Type B pancreatic cell (in vitro differentiated cells): ENCODE measurements around the gene AURKAIP1. TPM values are rescaled to one million over a fixed set of nuclear protein-coding genes. Genes with fewer than 3 reads are reported as not detected.

Experiments
- DNase-seq: peaks from one replicate; pipeline ENCODE4 v3.0.0; 2021; ENCODE audit warnings: mixed read lengths; ENCODE audit not compliant: unreplicated experiment; ENCODE audit errors: extremely low spot score
- H3K27ac Mint-ChIP-seq: 2 replicates; pipeline ENCODE4 v1.8.0; 2021; ENCODE audit warnings: mild to moderate bottlenecking, mixed read lengths
- H3K27me3 Mint-ChIP-seq: 2 replicates; pipeline ENCODE4 v1.8.0; 2021; ENCODE audit warnings: mixed read lengths
- H3K36me3 Mint-ChIP-seq: 2 replicates; pipeline ENCODE4 v1.8.0; 2021; ENCODE audit warnings: mixed read lengths
- H3K4me1 Mint-ChIP-seq: one replicate; pipeline ENCODE4 v1.8.0; 2021; ENCODE audit warnings: mixed read lengths; ENCODE audit not compliant: unreplicated experiment
- H3K4me3 Mint-ChIP-seq: 2 replicates; pipeline ENCODE4 v1.8.0; 2021; ENCODE audit warnings: mild to moderate bottlenecking, mixed read lengths
- H3K9me3 Mint-ChIP-seq: 2 replicates; pipeline ENCODE4 v1.8.0; 2021; ENCODE audit warnings: mixed read lengths
- CTCF ChIP-seq: fragments of 200-600 bp; sonication (generic); conservative IDR thresholded peaks from 2 replicates; pipeline ENCODE4 v1.5.0; 2021; ENCODE audit warnings: antibody characterized with exemption, mild to moderate bottlenecking
- total RNA-seq: library from RNA; stranded (reverse); gene quantifications from 2 replicates; pipeline ENCODE4 v1.2.1, GENCODE V29; 2021; ENCODE audit warnings: low replicate concordance

Gene AURKAIP1
- total RNA-seq, 1 donor from 2014 or later: 122 TPM

- Mint-ChIP-seq H3K4me3 (peak overlapping the region; percentile 89), H3K27ac (peak overlapping the region; percentile 72), H3K9me3 (no peaks in the 10 kb centered on the region), H3K27me3 (no peaks in the 10 kb centered on the region), H3K4me1 (peaks cover 16% of the 10 kb centered on the region), H3K36me3 (peaks cover 16% of the 10 kb centered on the region)
- TF ChIP-seq CTCF: no peak
- DNase-seq: no peak
Observed at GRCh38 chr1:1400576-1401456, 25.8 kb upstream of the AURKAIP1 start.

GRCh38 chr1:1399872-1400575, 25.0 kb upstream of the AURKAIP1 start:
- Mint-ChIP-seq H3K27ac (peak overlapping the region; percentile 72), H3K36me3 (peaks cover 23% of the 10 kb centered on the region), H3K27me3 (no peaks in the 10 kb centered on the region), H3K4me3 (peak overlapping the region; percentile 89), H3K4me1 (peaks cover 16% of the 10 kb centered on the region), H3K9me3 (no peaks in the 10 kb centered on the region)
- no peak for DNase-seq
- no peak for TF ChIP-seq CTCF

- Mint-ChIP-seq H3K4me3 (peak within 1 kb of the TSS; percentile 95), H3K4me1 (peaks cover 16% of the 10 kb centered on the region), H3K27me3 (no peaks in the 10 kb centered on the region), H3K27ac (peak within 1 kb of the TSS; percentile 95), H3K36me3 (peaks cover 25% of the 10 kb centered on the region), H3K9me3 (no peaks in the 10 kb centered on the region)
- peak; percentile 100 for DNase-seq
- peak; percentile 80 for TF ChIP-seq CTCF
Observed at GRCh38 chr1:1399187-1399871, 24.3 kb upstream of the AURKAIP1 start, which contains the start of gene CCNL2. Gene CCNL2 (minus strand): TSS chr1:1399335. CDS start chr1:1399306, 29 bp downstream.

- H3K36me3 Mint-ChIP-seq: peaks cover 24% of the 10 kb centered on the region
- DNase-seq: no peak
- TF ChIP-seq CTCF: no peak
- H3K9me3 Mint-ChIP-seq: no peaks in the 10 kb centered on the region
- H3K4me1 Mint-ChIP-seq: peaks cover 14% of the 10 kb centered on the region
- H3K4me3 Mint-ChIP-seq: peak overlapping the region; percentile 95
- H3K27ac Mint-ChIP-seq: peak overlapping the region; percentile 95
- H3K27me3 Mint-ChIP-seq: no peaks in the 10 kb centered on the region
Observed at GRCh38 chr1:1398677-1399186, 23.7 kb upstream of the AURKAIP1 start.

- H3K36me3 Mint-ChIP-seq: peaks cover 18% of the 10 kb centered on the region
- DNase-seq: no peak
Observed at GRCh38 chr1:1397839-1398523, 23.0 kb upstream of the AURKAIP1 start.

More at GRCh38 chr1:1397839-1398523, 23.0 kb upstream of the AURKAIP1 start:
- Mint-ChIP-seq H3K4me3 (peak overlapping the region; percentile 95), H3K27me3 (no peaks in the 10 kb centered on the region), H3K4me1 (peaks cover 10% of the 10 kb centered on the region), H3K9me3 (no peaks in the 10 kb centered on the region), H3K27ac (peak overlapping the region; percentile 95)
- no peak for TF ChIP-seq CTCF
